IMR-90 (cell line): ENCODE results near the gene MYO7B.

Experiments used
- BHLHE40 ChIP-seq: fragments of 150-350 bp; IDR thresholded peaks from 2 replicates; pipeline ENCODE4 v1.6.1; 2016; ENCODE audit warnings: mild to moderate bottlenecking, low read depth, low read length
- CEBPB ChIP-seq: IDR thresholded peaks from 2 replicates; pipeline ENCODE4 v1.6.1; 2012; ENCODE audit warnings: low read depth, low read length, improper control_type of control experiment
- CHD1 ChIP-seq: IDR thresholded peaks from 2 replicates; pipeline ENCODE4 v1.6.1; 2012; ENCODE audit warnings: low read depth, low read length, improper control_type of control experiment
- ELK1 ChIP-seq: fragments of 150-350 bp; IDR thresholded peaks from 2 replicates; pipeline ENCODE4 v1.6.1; 2016; ENCODE audit warnings: low read depth, mild to moderate bottlenecking, low read length, moderate library complexity, borderline replicate concordance
- FOS ChIP-seq: fragments of 150-350 bp; IDR thresholded peaks from 2 replicates; pipeline ENCODE4 v1.6.1; 2016; ENCODE audit warnings: low read depth, low read length
- MAFK ChIP-seq: IDR thresholded peaks from 2 replicates; pipeline ENCODE4 v1.6.1; 2012; ENCODE audit warnings: low read depth, low read length, improper control_type of control experiment
- POLR2A ChIP-seq: IDR thresholded peaks from 2 replicates; pipeline ENCODE4 v1.6.1; 2012; ENCODE audit warnings: mild to moderate bottlenecking, low read depth, low read length
- RAD21 ChIP-seq: IDR thresholded peaks from 2 replicates; pipeline ENCODE4 v1.6.1; 2012; ENCODE audit warnings: low read length, improper control_type of control experiment
- RFX5 ChIP-seq: IDR thresholded peaks from 2 replicates; pipeline ENCODE4 v1.8.0; 2012; ENCODE audit warnings: low read depth, mild to moderate bottlenecking, low read length, moderate library complexity
- SMC3 ChIP-seq: fragments of 150-350 bp; IDR thresholded peaks from 2 replicates; pipeline ENCODE4 v1.6.1; 2016; ENCODE audit warnings: low read depth, mild to moderate bottlenecking, antibody characterized with exemption, low read length, moderate library complexity
- USF2 ChIP-seq: fragments of 150-350 bp; IDR thresholded peaks from 2 replicates; pipeline ENCODE4 v1.6.1; 2017; ENCODE audit warnings: mild to moderate bottlenecking, antibody characterized with exemption, low read length, low read depth
- TF ChIP-seq, protein P1 (sequence below): conservative IDR thresholded peaks from 2 replicates; pipeline ENCODE4 v1.5.1; 2012; ENCODE audit warnings: mild to moderate bottlenecking, low read depth, low read length, improper control_type of control experiment

- no peak for TF ChIP-seq POLR2A
- TF ChIP-seq, protein P1, sequence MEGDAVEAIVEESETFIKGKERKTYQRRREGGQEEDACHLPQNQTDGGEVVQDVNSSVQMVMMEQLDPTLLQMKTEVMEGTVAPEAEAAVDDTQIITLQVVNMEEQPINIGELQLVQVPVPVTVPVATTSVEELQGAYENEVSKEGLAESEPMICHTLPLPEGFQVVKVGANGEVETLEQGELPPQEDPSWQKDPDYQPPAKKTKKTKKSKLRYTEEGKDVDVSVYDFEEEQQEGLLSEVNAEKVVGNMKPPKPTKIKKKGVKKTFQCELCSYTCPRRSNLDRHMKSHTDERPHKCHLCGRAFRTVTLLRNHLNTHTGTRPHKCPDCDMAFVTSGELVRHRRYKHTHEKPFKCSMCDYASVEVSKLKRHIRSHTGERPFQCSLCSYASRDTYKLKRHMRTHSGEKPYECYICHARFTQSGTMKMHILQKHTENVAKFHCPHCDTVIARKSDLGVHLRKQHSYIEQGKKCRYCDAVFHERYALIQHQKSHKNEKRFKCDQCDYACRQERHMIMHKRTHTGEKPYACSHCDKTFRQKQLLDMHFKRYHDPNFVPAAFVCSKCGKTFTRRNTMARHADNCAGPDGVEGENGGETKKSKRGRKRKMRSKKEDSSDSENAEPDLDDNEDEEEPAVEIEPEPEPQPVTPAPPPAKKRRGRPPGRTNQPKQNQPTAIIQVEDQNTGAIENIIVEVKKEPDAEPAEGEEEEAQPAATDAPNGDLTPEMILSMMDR: no peak
- TF ChIP-seq RAD21: no peak
- no peak for TF ChIP-seq FOS
- TF ChIP-seq SMC3: no peak
- no peak for TF ChIP-seq USF2
- no peak for TF ChIP-seq ELK1
- TF ChIP-seq CEBPB: no peak
- no peak for TF ChIP-seq RFX5
- no peak for TF ChIP-seq BHLHE40
- no peak for TF ChIP-seq CHD1
- TF ChIP-seq MAFK: no peak
These were observed 3.2 kb upstream of the MYO7B start for GRCh38 chr2:127532296-127532695.
